GM19438 (cell line): Measurements from ENCODE around the gene ZNF202.
"Not testable (repeated sequence)": the region's sequence is repeated elsewhere in the genome, so short reads cannot be mapped to it uniquely, and the experiment has no call there.

Experiments used
- ATAC-seq: cut with Tn5 transposase; IDR thresholded peaks from one replicate; pipeline ENCODE4 v1.9.1; 2021; ENCODE audit warnings: low read depth; ENCODE audit not compliant: unreplicated experiment

The ZNF202 gene

GRCh38 chr11:123741159-123742030 lies at the start of gene ZNF202:
ZNF202 (minus strand) TSS chr11:123741660; CDS start chr11:123730888, 10,772 bp downstream.
- ATAC-seq, result peak; percentile 97

DNA sequence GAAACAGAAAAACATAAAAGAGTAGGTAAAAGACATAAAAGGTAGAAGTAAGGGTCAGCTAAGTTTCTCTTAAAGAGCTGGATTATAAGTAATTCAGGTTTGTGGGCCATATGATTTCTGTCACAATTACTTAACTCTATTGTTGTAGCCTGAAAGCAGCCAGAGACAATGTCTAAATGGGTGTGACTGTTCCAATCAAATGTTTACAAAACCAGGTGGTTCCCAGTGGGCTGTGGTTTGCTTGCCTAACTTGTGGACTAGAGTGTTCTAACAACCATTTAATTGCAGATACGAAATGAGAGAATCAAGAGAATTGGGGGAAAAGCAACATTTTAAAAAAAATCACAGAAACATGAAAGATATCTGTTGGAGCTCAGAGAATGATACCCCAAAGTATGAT lies 42.1 kb upstream of the ZNF202 start:
- ATAC-seq, result no peak

GRCh38 chr11:123778511-123778910 lies 37.1 kb upstream of the ZNF202 start:
- no peak for ATAC-seq

DNA sequence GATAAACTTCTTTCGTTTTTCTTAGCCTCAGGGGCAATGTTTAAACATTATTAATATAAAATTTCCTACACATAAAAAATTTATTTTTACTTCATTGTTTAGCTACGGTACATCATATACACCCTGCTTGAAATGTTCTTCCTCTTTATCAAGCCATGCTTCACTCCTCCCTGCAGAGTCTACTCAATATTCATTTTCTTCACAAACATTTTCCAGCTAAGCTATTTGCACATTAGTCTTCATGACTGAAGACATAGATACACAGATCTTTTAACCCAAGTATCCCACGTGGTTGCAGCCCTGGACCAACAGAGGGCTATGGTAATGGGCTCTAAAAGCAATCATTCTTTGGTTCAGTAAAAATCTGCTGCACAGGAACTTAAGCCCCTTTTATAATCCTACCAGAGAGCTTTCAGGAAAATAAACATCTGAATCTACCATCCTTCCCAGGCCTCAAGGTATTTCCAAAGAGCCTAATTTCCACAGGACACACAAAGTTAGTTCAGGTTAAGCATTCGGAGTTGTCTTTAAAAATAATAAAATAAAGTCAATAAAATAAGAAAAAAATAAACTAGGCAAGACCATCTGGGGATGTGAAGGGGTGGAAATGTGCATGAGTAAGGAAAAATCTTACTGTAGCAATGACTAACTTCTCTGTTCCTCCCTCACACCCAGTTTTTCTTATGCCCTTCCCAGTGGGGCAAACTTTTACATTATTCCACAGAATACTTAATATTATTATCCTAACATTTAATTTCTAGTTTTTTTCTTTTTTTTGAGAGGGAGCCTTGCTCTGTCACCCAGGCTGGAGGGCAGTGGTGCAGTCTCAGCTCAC lies 34.5 kb upstream of the ZNF202 start:
- ATAC-seq, result no peak

- ATAC-seq, result no peak
Observed at GRCh38 chr11:123775289-123775688, 33.8 kb upstream of the ZNF202 start.

DNA sequence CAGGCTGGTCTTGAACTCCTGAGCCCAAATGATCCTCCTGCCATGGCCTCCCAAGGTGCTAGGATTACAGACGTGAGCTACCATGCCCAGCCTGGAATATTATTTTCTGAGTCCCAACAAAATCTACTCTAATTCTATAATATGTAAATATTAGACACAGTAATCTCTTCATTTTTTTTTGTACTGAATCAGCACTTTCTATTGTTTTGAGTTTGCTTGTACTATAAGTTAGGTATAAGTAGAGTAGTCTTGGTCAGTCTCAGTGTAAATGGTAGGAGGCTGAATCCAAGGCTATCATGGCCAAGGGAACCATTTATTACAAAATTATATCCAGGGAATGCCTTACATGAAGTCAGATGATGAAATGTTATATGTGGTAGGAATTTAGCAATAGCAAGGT lies 32.5 kb upstream of the ZNF202 start:
- no peak for ATAC-seq

DNA sequence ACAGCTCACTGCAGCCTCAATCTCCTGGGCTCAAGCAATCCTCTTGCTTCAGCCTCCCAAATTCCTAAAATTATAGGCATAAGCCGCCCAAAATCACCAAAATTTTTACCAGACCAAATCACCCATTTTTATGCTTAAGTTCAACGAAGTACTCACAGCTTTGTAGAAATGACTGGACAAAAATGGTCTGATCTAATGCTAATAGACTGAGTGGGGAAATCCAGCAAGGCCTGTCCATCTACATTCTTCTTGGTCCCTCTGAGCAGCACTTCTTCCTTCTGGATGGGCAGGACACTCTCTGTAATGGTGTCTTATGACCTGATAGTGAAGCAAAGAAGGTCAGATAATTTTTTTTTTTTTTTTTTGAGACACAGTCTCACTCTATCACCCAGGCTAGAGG lies 31.6 kb upstream of the ZNF202 start:
- no peak for ATAC-seq

- ATAC-seq, result no peak
Observed at GRCh38 chr11:123771664-123772063, 30.2 kb upstream of the ZNF202 start.

GRCh38 chr11:123770712-123771111 lies 29.3 kb upstream of the ZNF202 start:
- ATAC-seq, result no peak

GRCh38 chr11:123765601-123766000 lies 24.1 kb upstream of the ZNF202 start:
- no peak for ATAC-seq

- no peak for ATAC-seq
Observed at GRCh38 chr11:123762422-123762821, 21.0 kb upstream of the ZNF202 start.

DNA sequence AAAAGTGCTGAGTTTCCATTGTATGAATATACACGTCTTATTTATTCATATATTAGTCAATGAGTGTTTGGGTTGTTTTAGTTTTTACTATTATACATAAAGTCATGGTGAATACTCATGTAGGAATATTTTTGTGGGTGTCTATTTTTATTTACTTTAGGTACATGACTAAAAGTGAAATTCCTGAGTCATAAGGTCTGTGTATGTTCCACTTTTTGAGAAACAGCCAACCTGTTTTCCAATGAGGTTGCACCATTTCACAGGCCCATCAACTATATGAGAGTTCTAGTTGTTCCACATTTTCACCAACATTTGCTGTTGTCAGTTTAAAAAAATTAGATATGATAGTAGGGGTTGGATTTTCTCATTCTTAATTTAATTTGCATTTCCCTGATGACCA lies 19.4 kb upstream of the ZNF202 start:
- ATAC-seq, result peak; percentile 54

GRCh38 chr11:123757976-123758375 lies 16.5 kb upstream of the ZNF202 start:
- ATAC-seq, result no peak

DNA sequence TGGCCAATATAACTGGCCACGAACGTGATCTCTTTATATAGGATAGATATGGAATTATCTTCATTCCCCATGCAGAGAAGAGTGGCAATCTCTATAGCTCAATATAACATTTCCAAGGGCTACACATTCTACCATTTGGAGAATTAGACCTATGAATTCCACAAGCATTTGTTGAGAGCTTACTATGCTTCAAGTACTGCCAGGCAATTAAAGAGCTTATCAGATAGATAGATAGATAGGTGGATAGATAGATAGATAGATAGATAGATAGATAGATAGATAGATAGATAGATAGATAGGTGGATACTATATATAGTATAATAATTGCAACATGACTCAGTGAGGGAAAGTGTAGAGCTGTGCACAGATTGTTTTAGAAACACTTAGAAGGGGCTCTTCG lies 14.4 kb upstream of the ZNF202 start:
- ATAC-seq, result no peak

DNA sequence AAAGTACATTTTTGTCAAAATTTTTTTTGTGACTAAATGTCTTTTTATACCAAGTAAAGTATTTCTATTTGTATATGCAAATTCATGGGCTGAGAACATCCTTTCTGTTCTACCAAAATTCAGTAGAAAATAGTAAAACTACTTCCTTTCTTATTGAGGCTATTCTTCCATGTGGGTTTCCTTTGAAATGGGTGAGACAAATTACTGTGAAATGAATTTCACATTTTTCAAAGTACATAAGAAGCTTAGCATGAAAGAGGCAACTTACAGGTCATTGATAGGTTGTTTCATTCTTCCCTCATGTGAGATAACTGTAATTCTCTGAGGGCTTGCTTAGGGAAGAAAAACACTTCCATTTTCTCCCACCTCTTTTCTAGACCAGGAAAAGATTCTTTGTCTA lies 13.9 kb upstream of the ZNF202 start:
- ATAC-seq, result no peak

GRCh38 chr11:123754101-123754568 lies 12.7 kb upstream of the ZNF202 start, which contains the start of gene OR6X1:
OR6X1 (minus strand) TSS chr11:123754518; CDS start chr11:123754518, 0 bp downstream.
- ATAC-seq, result no peak

DNA sequence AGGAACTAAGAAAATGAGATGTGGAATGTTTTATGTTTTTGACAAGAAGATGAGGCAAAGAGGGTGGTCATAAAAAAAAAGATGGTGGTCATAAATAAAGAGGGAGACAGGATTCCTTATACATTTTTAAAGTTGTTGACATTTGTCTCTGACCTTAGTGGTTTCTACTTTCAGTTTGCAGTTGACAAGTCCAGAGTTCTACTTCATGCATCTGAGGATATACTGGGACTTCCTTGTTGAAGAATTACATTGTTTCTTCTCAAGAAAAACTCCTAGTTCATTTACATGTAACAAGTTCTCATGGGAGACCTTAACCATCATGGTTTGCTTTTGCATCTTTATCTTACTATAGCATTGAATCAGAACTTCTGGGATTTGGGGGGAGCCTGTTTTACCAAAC lies 11.7 kb upstream of the ZNF202 start:
- ATAC-seq, result no peak

GRCh38 chr11:123751781-123752180 lies 10.3 kb upstream of the ZNF202 start:
- no peak for ATAC-seq

DNA sequence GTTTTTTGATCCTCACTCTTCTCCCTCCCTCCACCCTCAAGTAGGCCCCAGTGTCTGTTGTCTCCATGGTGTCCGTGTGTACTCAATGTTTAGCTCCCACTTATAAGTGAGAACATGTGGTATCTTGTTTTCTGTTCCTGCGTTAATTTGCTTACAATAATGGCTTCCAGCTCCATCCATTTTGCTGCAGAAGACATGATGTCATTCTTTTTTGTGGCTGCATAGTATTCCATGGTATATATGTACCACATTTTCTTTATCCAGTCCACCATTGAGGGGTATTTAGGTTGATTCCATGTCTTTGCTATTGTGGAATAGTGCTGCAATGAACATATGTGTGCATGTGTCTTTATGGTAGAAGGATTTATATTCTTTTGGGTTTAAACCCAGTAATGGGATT lies 6.9 kb upstream of the ZNF202 start:
- ATAC-seq, result not testable (repeated sequence)

GRCh38 chr11:123745764-123746451 lies 4.4 kb upstream of the ZNF202 start:
- no peak for ATAC-seq

- ATAC-seq, result no peak
Observed at GRCh38 chr11:123742724-123743120, 1.3 kb upstream of the ZNF202 start.
